GM18868 (cell line): Measurements from ENCODE around the gene ANKRD53.

Experiments used
- ATAC-seq: cut with Tn5 transposase; IDR thresholded peaks from one replicate; pipeline ENCODE4 v1.9.1; 2021; ENCODE audit warnings: mild to moderate bottlenecking, moderate library complexity; ENCODE audit not compliant: unreplicated experiment

ANKRD53 gene, protein sequence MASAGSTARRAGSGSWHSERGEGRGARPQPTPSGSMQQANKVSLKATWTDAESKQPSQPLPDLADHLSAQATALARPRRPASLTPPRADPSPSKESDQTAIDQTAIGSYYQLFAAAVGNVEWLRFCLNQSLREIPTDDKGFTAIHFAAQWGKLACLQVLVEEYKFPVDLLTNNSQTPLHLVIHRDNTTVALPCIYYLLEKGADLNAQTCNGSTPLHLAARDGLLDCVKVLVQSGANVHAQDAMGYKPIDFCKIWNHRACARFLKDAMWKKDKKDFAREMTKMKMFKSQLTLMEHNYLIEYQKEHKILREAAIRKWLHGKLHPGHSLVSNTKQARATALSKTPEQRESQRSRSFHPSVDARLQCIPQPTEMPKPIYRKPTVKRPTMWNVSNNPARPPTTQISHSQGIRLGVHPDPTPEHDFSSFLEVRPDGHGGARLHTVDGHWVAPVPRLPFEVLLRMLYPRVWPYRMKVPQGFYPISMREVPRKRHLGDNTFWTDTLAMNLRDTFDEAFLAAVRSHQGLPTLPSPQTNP

GRCh38 chr2:70978341-70979179 is at the start of gene ANKRD53:
TSS of gene ANKRD53 (plus strand) at chr2:70978630. CDS start at chr2:70978646, 16 bp downstream.
- peak; percentile 33 for ATAC-seq

DNA sequence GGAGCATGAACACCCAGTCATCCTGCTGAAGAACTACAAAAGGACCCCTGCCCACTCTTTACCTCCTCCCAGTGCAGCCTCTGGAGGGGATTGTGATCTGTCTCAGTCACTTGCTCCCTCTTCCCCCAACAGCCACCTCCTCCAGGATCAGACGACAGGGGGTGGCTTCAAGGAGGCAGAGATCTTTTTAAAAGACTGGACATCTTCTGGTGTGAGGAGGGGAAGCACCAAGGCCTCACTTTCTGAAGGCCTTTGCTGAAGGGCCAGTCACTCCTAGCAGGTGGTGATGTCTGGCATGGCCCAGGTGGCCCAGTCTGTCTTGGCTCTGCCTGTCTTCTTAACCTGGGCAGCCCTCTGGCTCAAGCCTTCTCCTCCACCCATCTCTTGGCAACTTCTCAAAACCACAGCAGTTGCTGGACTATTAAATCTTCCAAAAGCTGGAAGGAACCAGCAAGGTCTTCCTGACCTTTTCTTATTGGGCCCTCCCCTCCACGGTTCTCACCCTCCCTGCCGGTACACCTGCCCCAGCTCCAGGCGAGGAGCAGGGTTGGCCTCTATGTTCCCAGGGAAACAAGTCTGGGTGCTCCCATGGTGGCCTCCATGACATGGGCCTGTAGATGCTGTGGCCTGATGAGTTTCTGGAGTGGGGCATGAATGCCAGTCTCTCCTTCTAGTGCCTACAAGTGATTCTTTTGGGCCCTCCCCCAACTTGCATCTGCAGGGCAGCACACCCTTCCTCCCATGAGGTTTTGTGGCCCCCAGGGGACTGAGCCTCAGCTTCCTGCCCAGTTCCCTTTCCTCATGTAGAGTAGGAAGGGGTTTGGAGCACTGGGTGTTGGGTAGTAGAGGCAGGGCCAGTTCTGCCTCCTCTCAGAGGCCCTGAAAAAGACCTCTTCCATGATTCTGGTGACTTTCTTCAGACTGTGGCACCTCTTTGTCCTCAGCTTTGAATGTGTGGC is 47.8 kb upstream of the ANKRD53 start:
- ATAC-seq: no peak

DNA sequence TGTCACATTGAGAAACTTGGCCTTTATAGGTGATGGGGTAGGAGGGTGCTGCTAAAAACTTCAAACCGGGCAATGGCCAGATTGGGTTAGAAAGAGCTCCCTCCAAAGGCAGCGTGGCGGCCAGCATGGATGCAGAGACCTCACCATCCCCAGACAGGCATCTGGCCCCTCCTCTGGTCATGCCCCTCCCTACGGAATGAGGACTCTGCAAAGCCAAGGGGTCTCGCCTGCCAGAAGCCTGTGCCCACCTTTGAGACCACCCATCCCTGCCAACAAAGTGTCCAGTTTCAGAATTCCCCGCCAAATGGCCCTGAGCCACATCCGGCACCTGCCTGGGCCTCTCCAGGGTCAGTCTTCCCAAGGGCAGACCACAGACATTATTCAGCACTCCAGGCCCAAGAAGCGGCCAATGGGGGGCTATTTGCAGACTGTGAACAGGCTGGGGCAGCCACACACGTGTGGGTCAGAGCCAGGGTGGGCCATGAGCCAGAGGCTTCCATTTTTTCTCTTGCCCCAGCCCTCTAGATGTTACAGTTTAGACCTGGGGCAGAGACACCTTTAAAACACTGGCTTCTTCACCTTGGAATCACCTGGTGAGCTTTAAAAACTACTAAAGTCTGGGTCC is 46.9 kb upstream of the ANKRD53 start:
- ATAC-seq: no peak

DNA sequence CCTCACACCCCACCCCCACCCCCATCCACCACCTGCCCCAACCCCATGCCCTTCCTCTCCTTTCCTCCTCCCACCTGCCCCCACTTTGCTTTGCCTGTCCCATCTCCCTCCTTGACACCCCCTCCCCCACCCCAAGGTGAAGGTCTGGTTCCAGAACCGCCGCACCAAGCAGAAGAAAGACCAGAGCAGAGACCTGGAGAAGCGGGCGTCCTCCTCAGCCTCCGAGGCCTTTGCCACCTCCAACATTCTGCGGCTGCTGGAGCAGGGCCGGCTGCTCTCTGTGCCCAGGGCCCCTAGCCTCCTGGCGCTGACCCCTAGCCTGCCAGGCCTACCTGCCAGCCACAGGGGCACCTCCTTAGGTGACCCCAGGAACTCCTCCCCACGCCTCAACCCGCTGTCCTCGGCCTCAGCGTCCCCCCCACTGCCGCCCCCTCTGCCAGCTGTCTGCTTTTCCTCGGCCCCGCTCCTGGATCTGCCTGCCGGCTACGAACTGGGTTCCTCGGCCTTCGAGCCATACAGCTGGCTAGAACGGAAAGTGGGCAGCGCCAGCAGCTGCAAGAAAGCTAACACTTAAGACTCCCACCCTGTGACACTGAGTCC is 45.7 kb upstream of the ANKRD53 start:
- ATAC-seq: no peak

- no peak for ATAC-seq
Measured at GRCh38 chr2:70934981-70935380, 43.4 kb upstream of the ANKRD53 start.

GRCh38 chr2:70935468-70936164 is 42.8 kb upstream of the ANKRD53 start, which contains the start of gene ATP6V1B1:
TSS of gene ATP6V1B1 (plus strand) at chr2:70935900. CDS start at chr2:70935955, 55 bp downstream.
- no peak for ATAC-seq

GRCh38 chr2:70936165-70936978 is 42.1 kb upstream of the ANKRD53 start:
- ATAC-seq: no peak

- no peak for ATAC-seq
Measured at GRCh38 chr2:70936979-70937811, 41.2 kb upstream of the ANKRD53 start.

GRCh38 chr2:70937866-70938585 is 40.4 kb upstream of the ANKRD53 start:
- ATAC-seq: no peak

GRCh38 chr2:70938586-70938950 is 39.9 kb upstream of the ANKRD53 start:
- no peak for ATAC-seq

DNA sequence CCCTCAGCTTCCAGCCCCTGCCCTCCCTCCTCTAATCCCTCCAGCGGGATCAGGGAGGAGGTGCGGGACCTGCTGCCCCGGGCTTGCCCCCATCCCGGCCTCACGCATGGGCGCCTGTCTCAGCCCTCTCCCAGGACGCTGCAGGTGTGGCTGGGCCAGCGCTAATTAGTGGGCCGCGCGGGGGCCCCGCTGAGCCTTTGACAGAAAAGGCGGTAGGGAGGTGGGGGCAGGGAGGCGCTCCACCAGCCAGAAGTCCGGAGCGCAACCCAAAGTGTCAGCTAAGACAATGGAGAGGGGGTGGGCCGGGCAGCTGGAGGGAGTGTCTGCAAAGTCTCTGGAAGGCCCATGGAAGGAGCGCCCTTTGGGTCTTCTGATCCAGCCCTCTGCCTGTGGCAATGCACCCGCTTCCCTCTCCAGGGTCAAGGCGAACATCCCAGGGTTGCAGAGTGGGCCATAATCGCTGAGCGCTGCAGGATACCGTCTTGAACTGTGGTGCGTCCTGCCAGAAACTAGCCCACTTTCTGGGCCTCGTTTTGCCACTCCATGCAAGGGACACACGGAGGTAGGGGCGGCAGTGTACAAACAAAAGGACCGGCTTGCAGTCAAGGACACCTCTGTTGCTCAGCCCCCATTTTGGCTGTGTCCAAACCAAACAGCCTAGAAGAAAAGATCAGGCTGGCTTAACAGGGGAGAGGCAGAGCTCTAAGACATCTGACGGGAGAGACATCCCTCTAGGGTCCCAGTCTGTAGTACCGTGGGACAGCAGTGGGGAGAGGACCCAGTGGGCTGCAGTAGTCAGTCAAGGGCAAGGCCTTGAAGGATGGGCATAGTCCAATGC is 39.2 kb upstream of the ANKRD53 start:
- ATAC-seq: no peak

DNA sequence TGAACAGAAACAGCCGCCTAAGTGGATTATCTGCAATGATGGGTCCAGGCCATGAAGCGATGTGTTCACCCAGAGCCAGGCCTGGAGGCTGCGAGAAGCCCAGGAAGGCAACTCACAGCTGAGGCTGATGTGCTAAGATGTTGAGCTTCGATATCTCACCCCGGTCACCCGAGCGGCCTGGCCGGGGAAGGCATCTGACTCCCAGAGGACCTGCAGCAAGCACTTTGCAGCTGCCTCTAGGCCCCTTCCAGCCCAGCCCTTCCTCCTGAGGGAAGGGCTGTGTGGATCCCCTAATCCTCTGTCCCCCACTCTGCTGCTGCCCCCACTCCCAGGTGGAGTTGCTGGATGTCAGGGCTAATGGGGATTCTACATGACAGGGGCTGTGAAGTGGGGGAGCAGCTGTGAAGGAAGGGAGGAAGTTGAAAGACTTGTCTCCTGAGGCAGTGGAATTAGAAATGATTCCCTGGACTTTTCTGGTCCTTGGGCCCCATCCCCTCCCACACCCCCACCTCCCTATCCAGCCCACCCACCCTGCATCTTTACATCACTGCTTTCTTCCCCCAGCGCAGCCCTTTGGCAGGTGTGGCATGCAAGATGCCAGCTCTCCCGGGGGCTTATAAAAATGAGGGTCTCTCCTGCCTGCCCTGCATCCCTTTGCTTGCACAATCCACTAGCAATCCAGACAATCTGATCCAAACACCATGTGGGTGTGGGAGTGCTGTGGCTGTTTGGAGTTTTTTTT is 38.4 kb upstream of the ANKRD53 start:
- no peak for ATAC-seq

- no peak for ATAC-seq
Measured at GRCh38 chr2:70941186-70941585, 37.2 kb upstream of the ANKRD53 start.

DNA sequence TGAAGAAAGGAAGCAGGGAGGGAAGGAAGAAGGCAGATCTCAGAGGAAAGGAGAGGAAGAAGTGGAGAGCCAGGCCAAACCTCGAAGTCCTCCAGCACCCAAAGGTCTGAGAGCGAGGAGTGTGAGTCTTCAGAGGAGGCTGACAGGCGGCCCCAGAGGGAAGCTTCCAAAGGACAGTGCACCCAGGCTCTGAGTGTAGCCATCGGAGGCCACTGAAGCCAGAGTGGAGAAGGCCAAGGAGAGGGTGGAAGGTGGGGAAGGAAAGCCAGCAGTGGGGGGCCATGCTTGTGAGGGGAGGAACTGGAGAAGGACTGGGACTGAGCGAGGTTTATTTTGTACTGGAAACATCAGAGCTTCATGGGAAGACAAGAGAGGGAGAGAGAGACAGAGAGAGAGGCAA is 36.7 kb upstream of the ANKRD53 start:
- no peak for ATAC-seq
